LNCAP (cell line): ENCODE measurements around the gene ABCB8.

Experiments
- TF ChIP-seq, protein P1 (sequence below): fragments of 450-650 bp; IDR thresholded peaks from 2 replicates; pipeline ENCODE4 v1.5.1; 2017; ENCODE audit warnings: mild to moderate bottlenecking

Gene ABCB8

DNA sequence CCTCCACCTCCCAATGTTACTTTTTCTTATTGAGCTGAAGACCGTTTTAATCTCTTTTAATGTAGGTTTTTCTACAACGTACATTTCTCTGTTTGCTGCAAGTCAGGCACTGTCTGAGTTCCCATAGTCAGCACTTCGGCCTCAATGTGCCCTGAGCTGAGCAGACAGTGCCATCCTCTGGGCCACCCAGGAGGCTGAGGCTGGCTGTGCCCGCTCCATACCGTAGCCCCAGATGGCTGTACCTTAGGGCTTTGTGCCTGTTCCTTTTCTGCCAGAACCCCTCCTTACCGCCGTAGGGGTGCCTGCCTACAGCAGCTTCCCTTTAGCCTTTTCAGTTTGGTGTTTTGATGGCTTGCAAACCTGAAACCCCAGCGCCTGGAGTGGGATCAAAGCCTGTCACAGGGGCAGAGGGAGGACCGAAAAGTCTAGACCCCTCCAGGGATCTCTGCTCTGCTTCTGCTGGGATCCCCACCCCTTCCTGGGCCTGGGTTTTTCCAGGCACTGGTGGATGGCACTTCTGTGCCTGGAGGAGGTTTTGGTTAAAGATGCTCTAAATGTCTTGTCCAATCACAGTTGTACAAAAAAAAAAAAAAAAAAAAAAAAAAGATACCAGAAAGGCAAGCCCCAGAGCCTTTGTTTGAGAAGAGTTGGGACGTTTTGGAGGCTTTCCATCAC lies 67.0 kb downstream of the ABCB8 start:
- TF ChIP-seq, protein P1, sequence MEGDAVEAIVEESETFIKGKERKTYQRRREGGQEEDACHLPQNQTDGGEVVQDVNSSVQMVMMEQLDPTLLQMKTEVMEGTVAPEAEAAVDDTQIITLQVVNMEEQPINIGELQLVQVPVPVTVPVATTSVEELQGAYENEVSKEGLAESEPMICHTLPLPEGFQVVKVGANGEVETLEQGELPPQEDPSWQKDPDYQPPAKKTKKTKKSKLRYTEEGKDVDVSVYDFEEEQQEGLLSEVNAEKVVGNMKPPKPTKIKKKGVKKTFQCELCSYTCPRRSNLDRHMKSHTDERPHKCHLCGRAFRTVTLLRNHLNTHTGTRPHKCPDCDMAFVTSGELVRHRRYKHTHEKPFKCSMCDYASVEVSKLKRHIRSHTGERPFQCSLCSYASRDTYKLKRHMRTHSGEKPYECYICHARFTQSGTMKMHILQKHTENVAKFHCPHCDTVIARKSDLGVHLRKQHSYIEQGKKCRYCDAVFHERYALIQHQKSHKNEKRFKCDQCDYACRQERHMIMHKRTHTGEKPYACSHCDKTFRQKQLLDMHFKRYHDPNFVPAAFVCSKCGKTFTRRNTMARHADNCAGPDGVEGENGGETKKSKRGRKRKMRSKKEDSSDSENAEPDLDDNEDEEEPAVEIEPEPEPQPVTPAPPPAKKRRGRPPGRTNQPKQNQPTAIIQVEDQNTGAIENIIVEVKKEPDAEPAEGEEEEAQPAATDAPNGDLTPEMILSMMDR, result no peak

- TF ChIP-seq, protein P1, result no peak
Observed at GRCh38 chr7:151095828-151096475, 67.7 kb downstream of the ABCB8 start.
